HepG2 (cell line): ENCODE results near the gene KARS1. TPM values are rescaled to one million over a fixed set of nuclear protein-coding genes. Genes with fewer than 3 reads are reported as not detected.

Experiments
- ATAC-seq: fragments of 200-7000 bp; cut with Tn5 transposase; 3 replicates; pipeline ENCODE4 v1.9.1; 2020; ENCODE audit warnings: mild to moderate bottlenecking, moderate library complexity
- BruUV-seq: library from RNA; stranded (reverse); fragments of 400-500 nt; replicated peaks from 2 replicates; lab custom pipeline; 2021; lab: Mats Ljungman, UMichigan
- CTCF ChIA-PET: fragments of 300-600 bp; formaldehyde crosslinking; extraction: SDS; loops from one replicate; lab custom pipeline; 2021; ENCODE audit warnings: low total read pairs, inconsistent platforms, low intra/inter-chr PET ratio; lab: Yijun Ruan, JAX
- POLR2A ChIA-PET: fragments of 350-600 bp; sonication (Branson Sonifier 250); formaldehyde crosslinking; loops from one replicate; lab custom pipeline; 2020; ENCODE audit warnings: antibody characterized with exemption, inconsistent platforms; lab: Yijun Ruan, JAX
- DNase-seq: peaks from one replicate; pipeline ENCODE4 v3.0.0-alpha.2; 2015; ENCODE audit warnings: low spot score
- FAIRE-seq: peaks from 3 replicates; lab custom pipeline; 2011; peaks lifted over from hg19 to GRCh38; lab: Jason Lieb, UNC
- H2AFZ ChIP-seq: one replicate; pipeline ENCODE4 v1.6.1; 2011; ENCODE audit warnings: low read length, inconsistent platforms
- H3K27ac ChIP-seq: fragments of 300-600 bp; 3 replicates; pipeline ENCODE4 v1.8.0; 2011; ENCODE audit warnings: mixed run types, mild to moderate bottlenecking, mixed read lengths, low read length, inconsistent platforms; ENCODE audit not compliant: insufficient read depth; ENCODE audit errors: extremely low read length
- H3K27me3 ChIP-seq, 2 experiments: fragments of 200-600 bp in 1 of 2; 2 replicates in 1 of 2; 3 replicates in 1 of 2; pipeline versions ENCODE4 v1.6.0 to v1.8.0; 2011; ENCODE audit warnings: low read length in 2 of 2, mild to moderate bottlenecking in 2 of 2, moderate library complexity in 2 of 2, inconsistent platforms in 1 of 2; ENCODE audit not compliant: insufficient read depth in 2 of 2, control insufficient read depth in 1 of 2
- H3K36me3 ChIP-seq, 2 experiments: fragments of 200-600 bp in 1 of 2; replicated peaks in 1 of 2; 2 replicates in 1 of 2; 3 replicates in 1 of 2; pipeline versions ENCODE4 v1.5.1 to v1.8.0; 2011; ENCODE audit warnings: low read length in 2 of 2, inconsistent platforms in 1 of 2; ENCODE audit not compliant: insufficient read depth in 2 of 2, control insufficient read depth in 1 of 2
- H3K4me1 ChIP-seq: 2 replicates; pipeline ENCODE4 v1.5.1; 2012; ENCODE audit warnings: low read length, inconsistent platforms; ENCODE audit not compliant: insufficient read depth
- H3K4me2 ChIP-seq: 2 replicates; pipeline ENCODE4 v1.6.0; 2011; ENCODE audit warnings: low read depth, low read length, inconsistent platforms
- H3K4me3 ChIP-seq, 3 experiments: fragments of 200-600 bp in 1 of 3; sonication (generic), shearing (Covaris generic) in 1 of 3; replicated peaks in 1 of 3; 2 replicates each; pipeline ENCODE4 v1.5.1; 2011 to 2016; ENCODE audit warnings: low read length in 3 of 3, inconsistent platforms in 2 of 3, low read depth in 2 of 3, mild to moderate bottlenecking in 2 of 3, control low read depth in 1 of 3, mixed read lengths in 1 of 3; ENCODE audit not compliant: insufficient read depth in 1 of 3
- H3K79me2 ChIP-seq: one replicate; pipeline ENCODE4 v1.6.1; 2011; ENCODE audit warnings: low read length, inconsistent platforms; ENCODE audit not compliant: insufficient read depth
- H3K9ac ChIP-seq: 2 replicates; pipeline ENCODE4 v1.6.0; 2011; ENCODE audit warnings: mild to moderate bottlenecking, low read depth, low read length, inconsistent platforms; ENCODE audit not compliant: insufficient read depth
- H3K9me3 ChIP-seq: 2 replicates; pipeline ENCODE4 v1.5.1; 2012; ENCODE audit warnings: mild to moderate bottlenecking, low read length
- H4K20me1 ChIP-seq: 2 replicates; pipeline ENCODE4 v1.6.0; 2011; ENCODE audit warnings: inconsistent platforms, mild to moderate bottlenecking, low read length, moderate library complexity; ENCODE audit not compliant: insufficient read depth
- ASH2L ChIP-seq: fragments of 300-600, 200-600 bp; sonication (generic); IDR thresholded peaks from 2 replicates; pipeline ENCODE4 v1.7.0; 2017; ENCODE audit warnings: low read depth, mild to moderate bottlenecking, moderate library complexity, mixed read lengths, low read length; ENCODE audit not compliant: insufficient read length
- BCL6 ChIP-seq: IDR thresholded peaks from 2 replicates; pipeline ENCODE4 v1.6.1; 2016; ENCODE audit warnings: missing genetic modification reagents, missing compliant biosample characterization
- DNMT1 ChIP-seq: sonication (generic); formaldehyde crosslinking; IDR thresholded peaks from 2 replicates; pipeline ENCODE4 v1.5.1; 2020; ENCODE audit warnings: mild to moderate bottlenecking, missing genetic modification reagents
- ELF4 ChIP-seq: sonication (generic); formaldehyde crosslinking; IDR thresholded peaks from 2 replicates; pipeline ENCODE4 v1.5.0; 2020; ENCODE audit warnings: missing genetic modification reagents, mild to moderate bottlenecking, moderate library complexity, borderline replicate concordance
- GATA4 ChIP-seq: sonication (generic); IDR thresholded peaks from 2 replicates; pipeline ENCODE4 v1.6.1; 2016; ENCODE audit warnings: antibody characterized with exemption, low read depth, borderline replicate concordance
- GATAD2A ChIP-seq: IDR thresholded peaks from 2 replicates; pipeline ENCODE4 v1.6.1; 2016
- GTF2F1 ChIP-seq: fragments of 150-350 bp; IDR thresholded peaks from 2 replicates; pipeline ENCODE4 v1.6.1; 2014; ENCODE audit warnings: low read length
- HNRNPLL ChIP-seq: fragments of 200-400 bp; formaldehyde crosslinking; IDR thresholded peaks from 2 replicates; pipeline ENCODE4 v1.6.1; 2017; ENCODE audit warnings: mild to moderate bottlenecking, low read depth, low read length; ENCODE audit not compliant: poor library complexity, severe bottlenecking
- IKZF5 ChIP-seq: IDR thresholded peaks from 2 replicates; pipeline ENCODE4 v1.6.1; 2018; ENCODE audit warnings: missing genetic modification reagents, mild to moderate bottlenecking, missing compliant biosample characterization
- POGK ChIP-seq: sonication (generic); formaldehyde crosslinking; conservative IDR thresholded peaks from 2 replicates; pipeline ENCODE4 v1.8.0; 2022; ENCODE audit warnings: mild to moderate bottlenecking, moderate library complexity, missing genetic modification reagents
- POLR2AphosphoS2 ChIP-seq: IDR thresholded peaks from 2 replicates; pipeline ENCODE4 v1.6.1; 2011; ENCODE audit warnings: low read depth, low read length, improper control_type of control experiment
- RARA ChIP-seq: IDR thresholded peaks from 2 replicates; pipeline ENCODE4 v1.6.1; 2016; ENCODE audit warnings: missing genetic modification reagents, missing compliant biosample characterization
- RCOR2 ChIP-seq: IDR thresholded peaks from 2 replicates; pipeline ENCODE4 v1.6.1; 2016; ENCODE audit warnings: missing biosample characterization, missing genetic modification reagents
- RELA ChIP-seq: sonication (generic); formaldehyde crosslinking; IDR thresholded peaks from 2 replicates; pipeline ENCODE4 v1.4.0; 2020; ENCODE audit warnings: missing genetic modification reagents
- REPIN1 ChIP-seq: sonication (generic); formaldehyde crosslinking; IDR thresholded peaks from 2 replicates; pipeline ENCODE4 v1.8.0; 2022; ENCODE audit warnings: missing genetic modification reagents, low read depth, mild to moderate bottlenecking, borderline replicate concordance
- ZGPAT ChIP-seq: IDR thresholded peaks from 2 replicates; pipeline ENCODE4 v1.6.1; 2016; ENCODE audit warnings: mild to moderate bottlenecking
- ZKSCAN5 ChIP-seq: sonication (generic); formaldehyde crosslinking; IDR thresholded peaks from 2 replicates; pipeline ENCODE4 v1.5.1; 2020; ENCODE audit warnings: mild to moderate bottlenecking, missing genetic modification reagents
- ZNF275 ChIP-seq: sonication (generic); formaldehyde crosslinking; IDR thresholded peaks from 2 replicates; pipeline ENCODE4 v1.8.0; 2022; ENCODE audit warnings: missing genetic modification reagents, mild to moderate bottlenecking, inconsistent platforms, borderline replicate concordance
- ZNF572 ChIP-seq: sonication (generic); formaldehyde crosslinking; IDR thresholded peaks from 2 replicates; pipeline ENCODE4 v1.5.1; 2020; ENCODE audit warnings: mild to moderate bottlenecking, missing genetic modification reagents
- ZNF850 ChIP-seq: sonication (generic); formaldehyde crosslinking; conservative IDR thresholded peaks from 2 replicates; pipeline ENCODE4 v1.9.0; 2021; ENCODE audit warnings: mild to moderate bottlenecking, missing genetic modification reagents
- WGBS: methylation state at CpG from one replicate; pipeline ENCODE4 v1.1.6; 2017; ENCODE audit warnings: low lambda C conversion rate; 5-methylcytosine and 5-hydroxymethylcytosine counted together
- in situ Hi-C: cut with HindIII; loops from 2 replicates; pipeline ENCODE4 v1.10.0; 2017; ENCODE audit warnings: low pct_unique_long_range_greater_than_20kb; ENCODE audit not compliant: extremely low pct_ligation_motif_present
- intact Hi-C: fragments of 100-400 bp; cut with micrococcal nuclease; formaldehyde crosslinking; loops from one replicate; pipeline ENCODE4 v1.10.0; 2022; ENCODE audit not compliant: unreplicated experiment
- polyA plus RNA-seq, 8 experiments: library from polyadenylated mRNA; depleted of rRNA in 3 of 8; stranded (reverse) in 7 of 8; unstranded in 1 of 8; fragments of >200 nt; fragmentation: Illumina TruSeq in 4 of 8; extraction: Trizol in 4 of 8; gene quantifications; 2 replicates each; pipeline versions ENCODE4 v1.2.1 to v1.2.3, GENCODE V29; 2011 to 2016; ENCODE audit warnings: low read depth in 4 of 8, missing spikeins in 1 of 8, mixed read lengths in 1 of 8; ENCODE audit not compliant: insufficient read depth in 1 of 8
- total RNA-seq, 5 experiments: library from RNA; depleted of rRNA; stranded (reverse); fragments of >200 nt; fragmentation: Illumina TruSeq; extraction: Trizol; gene quantifications; 2 replicates each; pipeline ENCODE4 v1.2.3, GENCODE V29; 2016; ENCODE audit warnings: low read depth in 1 of 5

Gene KARS1
- total and polyA plus RNA-seq, 2 of the 13 experiments (the other 11 are each of a cell fraction or from before 2014, with no cell fraction given), result 141 to 276 TPM

- TF ChIP-seq IKZF5 (CRISPR knock-in tag) (no peak), HNRNPLL (no peak), RELA (CRISPR knock-in tag) (no peak), ZGPAT (CRISPR knock-in tag) (no peak), BCL6 (no peak), POLR2AphosphoS2 (no peak), DNMT1 (no peak), ASH2L (no peak), ZKSCAN5 (CRISPR knock-in tag) (no peak)
- TF ChIP-seq, all 625 proteins: peak for 0
Observed at GRCh38 chr16:75589306-75589705, 58.2 kb downstream of the KARS1 start (continued).

- H3K9ac ChIP-seq, result no peak overlapping the region
- H3K4me1 ChIP-seq, result peaks cover 6% of the 10 kb centered on the region
- H3K4me3 ChIP-seq, result no peak overlapping the region
- ATAC-seq, result no peak
- H3K9me3 ChIP-seq, result no peaks in the 10 kb centered on the region
- DNase-seq, result no peak
- in situ Hi-C loops (no loop called here), intact Hi-C loops (no loop called here)
- H3K4me2 ChIP-seq, result no peak overlapping the region
- ChIA-PET POLR2A (no interaction called here), CTCF (no interaction called here)
- H3K36me3 ChIP-seq, result no peaks in the 10 kb centered on the region; a peak in 1 of 5 replicates
- no peaks in the 10 kb centered on the region for H3K79me2 ChIP-seq
- no peak overlapping the region for H3K27ac ChIP-seq
- 98% methylated on average over 4 of the region's 4 CpGs for WGBS
- no peaks in the 10 kb centered on the region for H3K27me3 ChIP-seq
- BruUV-seq, result no TSS peak
- H4K20me1 ChIP-seq, result no peaks in the 10 kb centered on the region
- FAIRE-seq, result no peak
- H2AFZ ChIP-seq, result no peak overlapping the region
- TF ChIP-seq ZNF275 (CRISPR knock-in tag) (no peak), ELF4 (CRISPR knock-in tag) (no peak), RCOR2 (no peak), RARA (CRISPR knock-in tag) (no peak), POGK (CRISPR knock-in tag) (no peak), GTF2F1 (no peak), GATA4 (no peak), REPIN1 (CRISPR knock-in tag) (no peak), ZNF850 (CRISPR knock-in tag) (no peak), ZNF572 (CRISPR knock-in tag) (no peak), GATAD2A (CRISPR knock-in tag) (no peak)
Observed at GRCh38 chr16:75588716-75589115, 58.7 kb downstream of the KARS1 start.
